Ascending aorta (tissue), 2 donors: Measurements from ENCODE around the gene STRIP2. TPM values are rescaled to one million over a fixed set of nuclear protein-coding genes. Genes with fewer than 3 reads are reported as not detected.
"Not testable (repeated sequence)": the region's sequence is repeated elsewhere in the genome, so short reads cannot be mapped to it uniquely, and the experiment has no call there.

Experiments
- DNase-seq, 2 donors: peaks; one replicate each; pipeline ENCODE4 v3.0.0-alpha.2; 2019; ENCODE audit warnings: low spot score in 2 of 2
- H3K27ac ChIP-seq, 2 donors: fragments of 200-600 bp; sonication (generic); one replicate each; pipeline ENCODE4 v1.5.1; 2016 to 2017; ENCODE audit warnings: mild to moderate bottlenecking in 1 of 2
- H3K27me3 ChIP-seq: fragments of 200-600 bp; sonication (generic); one replicate; pipeline ENCODE4 v1.5.1; 2017
- H3K36me3 ChIP-seq, 2 donors: fragments of 200-600 bp; sonication (generic); one replicate each; pipeline ENCODE4 v1.5.1; 2016
- H3K4me1 ChIP-seq, 2 donors: fragments of 200-600 bp; sonication (generic); one replicate each; pipeline ENCODE4 v1.5.1; 2016 to 2017; ENCODE audit warnings: mild to moderate bottlenecking in 1 of 2
- H3K4me3 ChIP-seq, 2 donors: fragments of 200-600 bp; sonication (generic); one replicate each; pipeline ENCODE4 v1.5.1; 2016 to 2017; ENCODE audit warnings: mild to moderate bottlenecking in 1 of 2
- H3K9me3 ChIP-seq, 2 donors: fragments of 200-600 bp; sonication (generic); one replicate each; pipeline ENCODE4 v1.5.1; 2016
- intact Hi-C: fragments of 100-400 bp; cut with DNase I; formaldehyde crosslinking; loops from one replicate; pipeline ENCODE4 v1.15.1; 2023
- total RNA-seq: library from RNA; depleted of rRNA; stranded (reverse); fragments of >200 nt; gene quantifications from one replicate; pipeline ENCODE4 v1.1.0, GENCODE V29; 2016
- TF ChIP-seq, protein P1 (sequence below), 3 experiments: fragments of 200-600 bp in 2 of 3; fragments of 450-650 bp in 1 of 3; sonication (generic) in 2 of 3; IDR thresholded peaks; one replicate each; pipeline ENCODE4 v1.5.1; 2016 to 2019; ENCODE audit warnings: antibody characterized with exemption in 3 of 3, mild to moderate bottlenecking in 1 of 3, moderate library complexity in 1 of 3

The STRIP2 gene
- total RNA-seq, 1 donor from 2014 or later = 2.3 TPM

DNA sequence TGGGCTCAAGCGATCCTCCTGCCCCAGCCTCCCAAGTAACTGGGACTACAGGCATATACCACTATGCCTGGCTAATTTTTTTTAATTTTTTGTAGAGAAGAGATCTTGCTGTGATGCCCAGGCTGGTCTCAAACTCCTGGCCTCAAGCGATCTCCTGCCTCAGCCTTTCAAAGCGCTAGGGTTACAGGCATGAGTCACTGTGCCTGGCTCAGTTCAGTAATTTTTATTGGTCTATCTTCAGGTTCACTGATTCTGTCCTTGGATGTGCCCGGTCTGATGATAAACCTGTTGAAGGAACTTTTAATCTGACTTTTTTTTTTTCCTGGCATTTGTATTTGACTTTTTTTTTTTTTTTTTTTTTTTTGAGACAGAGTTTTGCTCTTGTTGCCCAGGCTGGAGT, 40.1 kb upstream of the STRIP2 start:
- Histone ChIP-seq H3K27me3 (no peaks in the 10 kb centered on the region), H3K4me3 (no peak overlapping the region), H3K9me3 (no peaks in the 10 kb centered on the region), H3K36me3 (peaks cover 8 to 12% of the 10 kb centered on the region in 2 donors), H3K27ac (no peak overlapping the region), H3K4me1 (no peaks in the 10 kb centered on the region)
- no peak for DNase-seq
- TF ChIP-seq, protein P1, sequence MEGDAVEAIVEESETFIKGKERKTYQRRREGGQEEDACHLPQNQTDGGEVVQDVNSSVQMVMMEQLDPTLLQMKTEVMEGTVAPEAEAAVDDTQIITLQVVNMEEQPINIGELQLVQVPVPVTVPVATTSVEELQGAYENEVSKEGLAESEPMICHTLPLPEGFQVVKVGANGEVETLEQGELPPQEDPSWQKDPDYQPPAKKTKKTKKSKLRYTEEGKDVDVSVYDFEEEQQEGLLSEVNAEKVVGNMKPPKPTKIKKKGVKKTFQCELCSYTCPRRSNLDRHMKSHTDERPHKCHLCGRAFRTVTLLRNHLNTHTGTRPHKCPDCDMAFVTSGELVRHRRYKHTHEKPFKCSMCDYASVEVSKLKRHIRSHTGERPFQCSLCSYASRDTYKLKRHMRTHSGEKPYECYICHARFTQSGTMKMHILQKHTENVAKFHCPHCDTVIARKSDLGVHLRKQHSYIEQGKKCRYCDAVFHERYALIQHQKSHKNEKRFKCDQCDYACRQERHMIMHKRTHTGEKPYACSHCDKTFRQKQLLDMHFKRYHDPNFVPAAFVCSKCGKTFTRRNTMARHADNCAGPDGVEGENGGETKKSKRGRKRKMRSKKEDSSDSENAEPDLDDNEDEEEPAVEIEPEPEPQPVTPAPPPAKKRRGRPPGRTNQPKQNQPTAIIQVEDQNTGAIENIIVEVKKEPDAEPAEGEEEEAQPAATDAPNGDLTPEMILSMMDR (IDR thresholded peaks at IDR 0.05) = no peak
- intact Hi-C loops = no loop called here

DNA sequence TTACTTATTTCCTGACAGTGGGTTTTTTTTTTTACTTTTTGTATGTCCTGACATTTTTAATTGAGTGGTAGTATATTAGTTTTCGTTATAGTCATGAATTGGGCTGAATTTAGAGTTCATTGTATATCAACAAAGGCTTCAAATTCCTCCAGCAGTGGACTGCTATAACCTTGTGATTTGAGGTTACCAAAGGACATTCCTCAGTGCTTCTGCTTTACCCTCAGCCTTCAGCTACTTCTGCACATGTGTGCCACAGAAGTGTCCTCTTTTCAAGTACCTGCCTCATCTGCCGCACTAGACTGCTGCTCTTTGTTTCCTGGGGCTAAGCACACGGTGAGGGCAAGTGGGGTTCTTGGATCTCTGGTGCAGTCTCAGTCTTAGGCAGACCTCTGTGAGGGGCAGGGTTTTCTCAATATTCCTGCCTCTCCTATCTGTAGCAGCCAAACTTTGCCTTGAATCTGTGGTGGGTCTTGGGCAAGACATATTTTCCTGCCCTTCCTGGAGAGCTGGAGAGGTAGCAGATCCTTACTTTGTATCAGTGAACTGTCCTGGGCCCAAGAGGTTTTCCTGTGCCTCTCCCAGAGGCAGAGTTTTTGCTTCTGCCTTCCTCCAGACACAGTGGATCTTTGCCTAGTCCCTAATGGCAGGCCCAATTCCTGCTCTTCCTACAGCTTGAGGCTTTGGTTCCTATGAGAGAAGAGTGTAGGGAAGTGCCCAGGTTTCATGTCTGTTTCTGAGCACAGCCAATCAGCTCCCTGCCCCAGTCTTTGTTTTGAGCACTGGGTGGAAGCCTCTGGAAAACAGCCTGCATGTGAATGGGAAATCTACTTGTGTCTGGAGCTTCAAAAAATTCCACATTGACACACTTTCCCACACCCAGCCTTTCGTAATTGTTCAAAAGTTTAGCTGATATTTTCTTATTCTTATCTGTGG, 39.0 kb upstream of the STRIP2 start:
- intact Hi-C loops = no loop called here
- H3K9me3 ChIP-seq = no peaks in the 10 kb centered on the region
- no peak overlapping the region for H3K27ac ChIP-seq
- TF ChIP-seq, protein P1 (IDR thresholded peaks at IDR 0.05) = no peak
- no peaks in the 10 kb centered on the region for H3K4me1 ChIP-seq
- H3K27me3 ChIP-seq = no peaks in the 10 kb centered on the region
- DNase-seq = no peak
- no peak overlapping the region for H3K4me3 ChIP-seq
- peaks cover 3 to 4% of the 10 kb centered on the region in 2 donors for H3K36me3 ChIP-seq

DNA sequence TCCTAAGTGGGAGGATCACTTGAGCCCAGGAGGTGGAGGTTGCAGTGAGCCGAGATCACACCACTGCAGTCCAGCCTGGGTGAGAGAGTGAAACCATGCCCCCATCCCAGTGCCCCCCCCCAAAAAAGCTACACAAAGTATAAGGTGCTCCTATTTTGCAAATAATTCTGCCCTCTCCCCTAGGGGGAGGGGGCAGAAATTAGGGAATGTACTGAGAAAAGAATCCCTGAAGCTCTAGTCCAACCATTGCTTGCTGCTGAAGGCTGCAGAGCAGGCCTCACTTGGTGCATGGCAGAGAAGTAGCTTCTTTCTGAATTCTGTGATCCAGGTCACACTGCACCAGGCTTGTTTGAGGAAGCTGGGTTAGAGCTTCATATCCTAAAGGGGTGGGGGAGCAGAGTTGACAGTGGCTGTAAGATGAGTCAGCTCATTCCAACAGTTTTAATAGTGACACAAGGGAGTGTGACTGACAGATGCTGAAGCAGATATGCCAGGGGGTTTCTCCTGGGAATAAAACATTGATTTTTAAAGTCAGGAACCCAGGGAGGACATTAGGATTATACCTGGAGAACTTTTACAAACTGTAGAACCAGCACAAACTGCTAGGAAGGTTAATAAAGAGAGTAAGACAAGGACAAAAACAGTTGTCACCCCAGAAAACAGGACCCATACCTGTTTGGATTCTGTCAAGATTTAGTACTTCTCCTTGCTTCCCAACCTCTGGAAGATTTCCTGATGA, 32.8 kb upstream of the STRIP2 start:
- no peak for DNase-seq
- Histone ChIP-seq H3K4me1 (no peaks in the 10 kb centered on the region), H3K27me3 (no peaks in the 10 kb centered on the region), H3K9me3 (no peaks in the 10 kb centered on the region), H3K36me3 (peaks cover 8 to 20% of the 10 kb centered on the region in 2 donors), H3K4me3 (no peak overlapping the region), H3K27ac (no peak overlapping the region)
- TF ChIP-seq, protein P1 (IDR thresholded peaks at IDR 0.05) = no peak
- intact Hi-C loops = no loop called here

GRCh38 chr7:129401967-129402860, 32.0 kb upstream of the STRIP2 start:
- H3K36me3 ChIP-seq = peaks cover 7 to 20% of the 10 kb centered on the region in 2 donors
- TF ChIP-seq, protein P1 (IDR thresholded peaks at IDR 0.05) = no peak
- intact Hi-C loops = no loop called here

DNA sequence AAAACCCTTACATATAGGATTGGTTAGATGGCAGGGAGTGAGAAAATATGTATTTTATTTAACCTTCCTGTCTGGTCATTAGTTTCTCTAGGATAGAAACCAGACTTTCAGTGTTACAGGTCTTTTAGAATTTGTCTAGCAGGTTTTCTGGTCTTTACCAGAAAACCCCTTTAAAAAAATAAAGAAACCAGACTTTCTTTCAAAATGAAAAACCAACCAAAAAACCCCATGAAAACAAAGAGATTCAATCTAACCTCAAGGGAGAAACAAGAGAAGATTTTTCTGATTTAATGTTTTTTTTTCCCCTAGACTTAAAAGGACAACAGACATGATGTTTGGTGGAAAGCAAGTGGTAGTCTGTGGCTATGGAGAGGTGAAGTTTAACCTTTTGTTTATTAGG, 28.7 kb upstream of the STRIP2 start:
- H3K36me3 ChIP-seq = peaks cover 8 to 20% of the 10 kb centered on the region in 2 donors
- no peak overlapping the region for H3K4me3 ChIP-seq
- no peaks in the 10 kb centered on the region for H3K9me3 ChIP-seq
- H3K27me3 ChIP-seq = no peaks in the 10 kb centered on the region
- intact Hi-C loops = no loop called here
- H3K27ac ChIP-seq = no peak overlapping the region
- no peak for DNase-seq
- TF ChIP-seq, protein P1 (IDR thresholded peaks at IDR 0.05) = no peak
- no peaks in the 10 kb centered on the region for H3K4me1 ChIP-seq

More at GRCh38 chr7:129401967-129402860, 32.0 kb upstream of the STRIP2 start:
- Histone ChIP-seq H3K4me1 (no peaks in the 10 kb centered on the region), H3K4me3 (no peak overlapping the region), H3K27me3 (no peaks in the 10 kb centered on the region), H3K9me3 (no peaks in the 10 kb centered on the region), H3K27ac (no peak overlapping the region)
- no peak for DNase-seq

DNA sequence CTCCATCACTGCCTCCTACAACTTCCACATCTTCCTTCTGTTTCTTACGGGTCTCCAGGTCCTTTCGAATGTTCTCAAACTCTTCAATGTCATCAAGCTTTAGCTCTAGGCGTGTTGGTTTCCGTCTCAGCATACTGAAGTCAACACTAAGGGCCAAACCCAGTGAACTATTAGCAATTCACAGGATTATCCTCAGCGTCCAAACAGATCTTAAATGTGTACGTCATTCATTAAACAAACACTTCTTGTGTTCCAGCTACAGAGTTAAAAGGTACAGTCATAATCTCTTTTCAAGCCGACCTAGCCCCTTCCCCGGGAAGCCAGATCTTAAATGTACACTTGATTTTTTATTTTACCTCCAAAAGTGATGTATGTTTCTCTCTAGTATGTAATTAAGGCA, 24.0 kb upstream of the STRIP2 start:
- H3K9me3 ChIP-seq, H3K4me1 ChIP-seq, H3K27me3 ChIP-seq, DNase-seq, H3K27ac ChIP-seq, H3K4me3 ChIP-seq, intact Hi-C loops: not testable (repeated sequence)
- H3K36me3 ChIP-seq = peaks cover 3 to 23% of the 10 kb centered on the region in 2 donors
